NCI-H2196 (cell line): Measurements from ENCODE around the gene OCSTAMP.
A peak's percentile ranks its signal among the peaks of the same experiment; 100 is the strongest.

Source experiments
- DNase-seq: peaks from one replicate; lab custom pipeline; 2025; ENCODE audit not compliant: unreplicated experiment; lab: John Stamatoyannopoulos, UW

OCSTAMP gene

DNA sequence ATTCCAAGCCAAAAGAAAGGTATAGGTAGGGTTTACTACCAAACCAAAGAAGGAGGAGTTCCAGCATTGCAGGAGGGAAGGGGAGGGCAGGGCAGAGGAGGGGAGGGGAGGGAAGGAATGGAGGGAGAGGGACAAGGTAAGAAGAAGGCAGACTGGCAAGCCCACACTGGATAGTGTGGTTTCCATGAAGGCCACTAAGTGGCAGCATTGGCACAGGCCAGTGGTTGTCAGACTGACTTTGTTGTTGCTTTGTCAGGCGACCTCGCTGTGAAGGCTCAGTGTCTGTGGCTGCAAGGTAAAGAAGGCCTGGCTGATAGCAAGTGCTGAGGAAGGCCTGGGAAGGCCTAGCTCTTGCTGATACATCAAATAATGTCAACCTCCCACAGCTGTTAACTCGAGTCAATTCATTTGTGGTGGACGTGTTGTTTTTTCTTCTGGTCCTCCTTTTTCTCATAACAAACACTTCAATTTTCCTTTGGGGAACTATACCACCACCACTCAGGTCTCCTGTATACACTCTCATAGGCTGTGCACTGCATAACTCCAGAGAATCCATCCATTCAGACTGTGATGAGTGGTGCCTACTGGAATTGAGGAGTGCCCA is 29.4 kb downstream of the OCSTAMP start:
- peak; percentile 66 for DNase-seq

DNA sequence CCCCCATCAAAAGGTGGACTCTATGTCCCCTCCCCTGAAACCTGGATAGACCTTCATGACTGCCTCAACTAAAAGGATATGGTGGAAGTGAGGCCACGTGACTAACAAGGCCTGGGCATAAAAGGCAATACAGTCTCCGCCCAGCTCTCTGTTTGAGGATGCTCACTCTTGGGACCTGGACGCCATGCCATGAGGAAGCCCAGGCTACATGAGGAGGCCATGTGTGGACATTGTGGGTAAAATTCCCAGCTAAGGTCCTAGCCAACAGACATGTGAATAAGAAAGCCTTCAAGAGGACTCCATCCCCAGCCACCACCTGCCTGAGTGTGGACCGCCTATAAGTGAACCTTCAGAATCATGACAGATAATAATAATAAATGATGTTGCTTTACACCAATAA is 29.9 kb downstream of the OCSTAMP start:
- no peak for DNase-seq

DNA sequence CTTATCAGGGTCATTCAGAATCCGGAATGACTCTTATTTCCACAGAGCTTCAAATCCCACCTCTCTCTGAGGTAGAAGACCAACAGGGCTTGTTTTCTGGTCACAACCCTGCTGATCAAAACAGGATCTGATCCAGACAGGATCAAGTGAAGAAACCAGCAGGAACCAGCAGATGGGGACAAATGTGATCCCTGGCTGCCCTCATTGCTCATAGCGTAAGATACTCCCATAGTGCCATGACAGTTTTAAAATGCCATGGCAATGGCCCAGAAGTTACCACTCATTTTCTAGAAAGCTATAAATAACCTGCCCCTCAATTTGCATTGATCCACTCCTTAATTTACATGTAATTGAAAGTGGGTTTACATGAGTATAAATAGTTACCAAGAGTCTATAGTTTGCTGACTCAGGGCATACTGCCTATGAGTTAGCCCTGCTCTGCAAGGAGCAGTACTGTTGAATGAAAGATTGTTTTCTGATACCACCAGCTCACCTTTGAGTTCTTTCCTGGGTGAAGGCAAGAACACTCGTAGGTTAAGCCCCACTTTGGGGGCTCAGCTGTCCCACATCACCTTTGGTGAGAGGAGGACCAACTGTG is 30.9 kb downstream of the OCSTAMP start:
- no peak for DNase-seq

DNA sequence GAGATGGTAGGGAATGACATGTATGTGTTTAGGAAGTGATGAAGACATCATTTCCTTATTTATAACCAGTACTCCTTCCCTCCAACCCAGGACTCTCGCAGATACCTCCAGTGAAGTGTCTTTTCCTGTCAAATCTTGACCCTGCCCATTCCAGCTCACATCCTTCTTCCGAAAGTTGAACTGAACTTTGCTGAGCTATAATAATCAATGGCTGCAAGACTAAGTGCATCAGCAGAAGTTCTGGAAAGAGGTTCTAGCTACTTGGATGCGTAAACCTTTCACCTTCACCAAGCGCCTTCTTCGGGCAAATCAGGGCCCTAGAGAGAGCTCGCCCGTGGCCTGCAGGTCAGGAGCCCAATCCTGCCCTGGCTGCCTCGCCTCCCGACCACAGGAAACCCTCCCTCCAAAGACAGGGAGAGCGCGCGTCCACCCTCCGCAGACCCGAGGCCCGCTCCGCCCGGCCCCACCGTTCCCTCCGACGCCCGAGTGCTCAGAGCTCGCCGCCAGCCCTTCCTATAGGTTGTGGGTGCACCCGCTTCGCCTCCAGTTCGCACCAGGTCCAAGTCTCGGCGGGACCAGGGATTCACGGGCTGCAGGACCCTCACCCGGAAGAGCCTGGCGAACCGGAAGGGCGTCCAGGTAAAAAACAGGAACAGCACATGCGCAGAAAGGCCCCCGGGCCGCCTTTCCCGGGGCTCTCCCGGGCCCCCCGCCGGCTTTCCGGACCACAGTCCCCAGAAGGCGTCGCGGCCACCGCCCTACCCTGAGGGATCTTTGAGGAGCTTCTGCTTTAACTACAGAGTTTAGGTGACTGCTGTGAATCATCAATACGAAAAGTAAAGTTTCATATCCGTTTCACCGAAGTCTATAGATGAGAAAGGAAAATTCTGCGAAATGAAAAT is 37.3 kb downstream of the OCSTAMP start, which contains the start of gene ZNF334:
Gene ZNF334, minus strand, starts transcription at position 617 of the 902 bp plus-strand sequence. CDS start 1,457 bp downstream, outside the sequence.
- peak; percentile 80 for DNase-seq

DNA sequence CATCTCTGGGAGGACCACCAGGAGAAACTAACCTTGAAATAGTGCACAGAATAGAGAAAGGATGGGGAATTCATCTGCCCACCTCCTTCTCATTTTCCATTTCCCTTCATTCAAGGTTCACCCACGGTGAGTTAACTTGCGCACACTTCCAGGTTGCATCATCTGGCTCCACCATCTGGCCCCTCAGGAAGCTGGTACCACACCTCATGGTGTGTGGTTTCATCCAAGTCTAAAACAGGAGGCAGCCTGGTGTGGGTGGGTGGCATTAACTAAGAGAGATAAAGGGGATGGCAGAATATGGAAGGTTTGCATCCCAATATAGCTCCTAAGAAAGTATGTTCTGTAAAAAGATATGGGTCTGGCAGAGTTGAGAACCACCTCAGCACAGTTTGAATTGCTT is 40.9 kb downstream of the OCSTAMP start:
- no peak for DNase-seq

DNA sequence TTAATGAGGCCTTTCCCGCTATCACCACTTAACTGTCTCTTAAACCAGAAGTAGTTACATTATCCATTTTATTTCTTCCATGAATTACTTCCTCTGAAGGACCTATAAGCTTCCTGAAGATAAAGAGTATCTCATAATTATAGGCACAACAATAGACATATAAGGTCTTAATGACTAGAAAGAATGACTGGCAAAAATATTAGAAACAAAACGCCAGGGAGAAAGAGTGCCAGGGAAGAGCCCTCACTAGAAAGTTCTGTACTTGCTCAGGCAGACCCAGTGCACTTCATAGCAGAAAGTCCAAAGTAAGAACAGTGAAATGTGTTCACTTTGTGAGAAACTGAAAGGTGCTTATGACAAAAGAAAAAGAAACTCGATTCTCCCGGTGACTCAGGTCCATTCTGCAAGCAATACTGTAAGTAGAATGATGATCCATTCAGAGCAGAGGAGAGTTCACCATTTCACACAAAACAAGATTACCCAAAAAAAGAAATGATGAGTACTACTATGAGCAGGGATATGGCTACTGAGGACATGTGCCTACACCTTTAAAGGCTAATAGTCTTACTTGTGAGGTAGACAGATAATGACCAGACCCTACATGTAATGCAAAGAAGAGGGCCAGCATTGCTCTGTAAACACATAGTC is 42.6 kb downstream of the OCSTAMP start:
- no peak for DNase-seq

DNA sequence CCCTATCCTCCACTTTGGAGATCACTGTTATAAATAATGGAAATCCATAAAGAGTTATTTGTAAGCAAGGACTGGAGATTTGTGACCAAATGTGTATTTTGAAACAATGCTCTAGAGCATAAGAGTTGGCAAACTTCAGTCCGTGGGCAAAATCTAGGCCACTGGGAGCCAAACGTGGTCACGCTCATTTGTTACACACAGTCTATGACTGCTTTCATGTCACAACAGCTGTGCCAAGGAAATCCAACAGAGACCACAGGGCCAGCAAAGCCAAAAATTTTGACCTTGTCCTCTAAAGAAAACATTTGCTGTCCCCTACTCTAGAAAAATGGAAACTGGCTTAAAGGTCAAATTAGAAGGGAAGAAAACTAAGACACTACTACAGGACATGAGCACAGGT is 44.9 kb downstream of the OCSTAMP start:
- no peak for DNase-seq

DNA sequence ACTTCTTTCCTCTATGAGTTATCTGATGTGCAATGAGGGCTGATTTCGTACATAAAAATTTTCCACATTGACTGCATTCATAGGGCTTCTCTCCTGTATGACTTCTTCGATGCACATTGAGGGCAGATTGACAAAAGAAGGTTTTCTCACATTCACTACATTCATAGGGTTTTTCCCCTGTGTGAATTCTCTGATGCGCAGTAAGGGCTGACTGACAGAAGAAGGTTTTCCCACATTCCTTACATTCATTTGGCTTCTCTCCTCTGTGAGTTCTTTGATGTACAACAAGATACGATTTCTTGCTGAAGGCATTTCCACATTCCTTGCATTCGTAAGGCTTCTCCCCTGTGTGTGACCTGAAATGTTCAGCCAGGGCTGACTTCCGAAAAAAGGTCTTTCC is 48.5 kb downstream of the OCSTAMP start:
- no peak for DNase-seq

DNA sequence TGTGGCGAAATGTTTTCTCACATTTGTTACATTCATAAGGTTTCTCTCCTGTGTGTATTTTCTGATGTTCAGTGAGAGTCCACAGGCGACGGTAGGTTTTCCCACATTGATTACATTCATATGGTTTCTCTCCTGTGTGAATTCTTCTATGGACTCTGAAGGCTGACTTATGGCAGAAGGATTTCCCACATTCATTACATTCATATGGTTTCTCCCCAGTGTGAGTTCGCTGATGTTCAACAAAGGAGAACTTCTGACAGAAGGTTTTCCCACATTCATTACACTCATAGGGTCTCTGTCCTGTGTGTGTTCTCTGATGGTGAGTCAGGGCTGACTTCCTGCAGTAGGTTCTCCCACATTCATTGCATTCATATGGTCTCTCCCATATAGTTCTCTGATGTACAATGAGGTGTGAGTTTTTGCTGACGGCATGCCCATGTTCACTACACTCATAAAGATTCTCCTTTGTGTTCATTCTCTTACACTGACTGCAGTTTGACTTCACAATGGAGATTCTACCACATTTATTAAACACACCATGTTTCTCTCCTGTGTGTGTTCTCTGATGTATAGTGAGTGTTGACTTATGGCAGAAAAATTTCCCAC is 49.0 kb downstream of the OCSTAMP start:
- no peak for DNase-seq

DNA sequence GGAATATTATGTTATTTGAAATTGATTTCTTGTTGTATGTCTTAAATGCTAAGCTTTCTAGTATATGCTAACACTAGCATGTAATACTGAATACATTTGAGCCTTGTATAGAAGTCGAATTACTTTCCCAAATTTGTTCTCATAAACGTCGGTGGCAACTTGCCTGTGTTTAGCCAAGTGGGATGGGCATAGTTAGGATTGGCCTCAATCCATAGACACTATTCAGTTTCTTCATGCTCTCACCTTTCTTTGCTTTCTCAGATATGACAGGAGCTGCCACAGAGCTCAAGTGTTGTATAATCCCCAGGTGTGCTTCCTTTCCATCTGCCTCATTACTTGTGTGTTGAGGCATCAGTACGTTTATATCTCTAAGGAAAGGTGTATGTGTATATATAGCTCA is 56.4 kb downstream of the OCSTAMP start:
- DNase-seq: no peak

DNA sequence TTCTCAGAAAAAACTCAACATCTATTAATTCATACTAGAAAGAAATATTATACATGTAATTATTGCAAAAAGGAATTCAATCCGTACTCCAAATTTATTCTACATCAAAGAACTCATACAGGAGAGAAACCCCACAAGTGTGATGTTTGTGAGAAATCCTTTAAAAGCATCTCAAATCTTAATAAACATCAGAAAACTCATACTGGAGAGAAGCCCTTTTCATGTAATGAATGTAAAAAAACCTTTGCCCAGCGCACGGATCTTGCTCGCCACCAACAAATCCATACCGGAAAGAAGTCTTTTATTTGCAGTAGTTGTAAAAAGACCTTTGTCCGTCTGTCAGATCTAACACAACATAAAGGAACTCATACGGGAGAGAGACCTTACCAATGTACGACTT is 59.1 kb downstream of the OCSTAMP start:
- DNase-seq: no peak
